Mucosa of rectum (tissue), 2 donors: ENCODE measurements around the gene MEGF11.

Experiments used
- H3K27ac ChIP-seq, 2 donors: one replicate each; pipeline ENCODE4 v1.7.0; 2013; ENCODE audit warnings: inconsistent platforms in 2 of 2, low read depth in 2 of 2, low read length in 2 of 2
- H3K27me3 ChIP-seq, 2 donors: one replicate each; pipeline ENCODE4 v1.7.0; 2013; ENCODE audit warnings: low read length in 2 of 2; ENCODE audit not compliant: control insufficient read depth in 2 of 2, insufficient read depth in 2 of 2
- H3K36me3 ChIP-seq, 2 donors: one replicate each; pipeline ENCODE4 v1.7.0; 2013; ENCODE audit warnings: low read length in 2 of 2; ENCODE audit not compliant: control insufficient read depth in 2 of 2, insufficient read depth in 2 of 2
- H3K4me1 ChIP-seq, 2 donors: one replicate each; pipeline ENCODE4 v1.7.0; 2013; ENCODE audit warnings: low read length in 2 of 2, mild to moderate bottlenecking in 1 of 2; ENCODE audit not compliant: control insufficient read depth in 2 of 2, insufficient read depth in 2 of 2
- H3K4me3 ChIP-seq, 2 donors: one replicate each; pipeline ENCODE4 v1.7.0; 2013; ENCODE audit warnings: low read length in 2 of 2
- H3K9ac ChIP-seq, 2 donors: one replicate each; pipeline ENCODE4 v1.7.0; 2013; ENCODE audit warnings: low read length in 2 of 2, low read depth in 1 of 2, mild to moderate bottlenecking in 1 of 2
- H3K9me3 ChIP-seq, 2 donors: one replicate each; pipeline ENCODE4 v1.7.0; 2013; ENCODE audit warnings: low read length in 2 of 2; ENCODE audit not compliant: control insufficient read depth in 2 of 2
- donor health status: healthy.
- donor health status: Normal muscosa, but diverticular disease.

The MEGF11 gene

DNA sequence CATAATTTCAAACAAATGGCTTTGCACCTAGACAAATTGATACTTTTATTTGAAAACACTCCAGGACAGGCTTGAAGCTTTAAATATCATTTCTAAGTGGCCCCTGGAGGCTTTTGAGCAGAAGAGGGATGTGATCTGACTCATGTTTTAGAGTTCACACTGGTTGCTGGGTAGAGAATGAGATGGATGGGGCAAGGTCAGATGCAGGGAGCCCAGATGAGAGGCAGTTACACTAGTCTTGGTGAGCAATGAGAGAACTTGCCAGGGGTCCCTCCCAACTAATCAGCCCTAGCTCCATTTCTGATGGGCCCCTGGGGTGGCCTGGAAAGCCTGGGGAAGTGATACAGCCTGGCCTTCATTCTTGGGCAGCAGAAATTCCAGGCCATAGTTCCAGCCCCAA lies 190.4 kb downstream of the MEGF11 start:
- Histone ChIP-seq H3K9ac (no peak overlapping the region), H3K4me1 (no peaks in the 10 kb centered on the region), H3K36me3 (no peaks in the 10 kb centered on the region), H3K27ac (no peak overlapping the region), H3K9me3 (no peaks in the 10 kb centered on the region), H3K4me3 (no peak overlapping the region), H3K27me3 (no peaks in the 10 kb centered on the region)

DNA sequence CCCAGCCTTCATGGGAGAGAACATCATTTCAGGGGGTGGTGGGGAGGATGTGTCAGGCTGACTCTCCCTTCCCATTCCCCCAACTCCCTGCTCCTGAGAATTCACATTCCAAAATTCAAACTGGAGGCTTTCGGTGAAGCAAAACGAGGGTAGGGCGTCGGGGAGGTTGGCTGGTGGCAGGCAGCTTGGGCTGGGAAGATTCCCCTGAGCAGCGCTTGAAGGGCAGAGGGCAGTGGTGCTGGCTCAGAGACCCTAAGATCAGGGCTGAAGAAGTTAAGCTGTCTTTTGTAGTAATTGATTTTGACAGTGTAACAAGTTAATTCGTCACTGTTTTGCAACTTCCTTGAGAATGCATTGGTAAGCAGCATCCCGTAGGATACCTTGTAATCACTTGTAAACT lies 196.5 kb downstream of the MEGF11 start:
- no peaks in the 10 kb centered on the region for H3K9me3 ChIP-seq
- no peak overlapping the region for H3K9ac ChIP-seq
- H3K4me3 ChIP-seq, result no peak overlapping the region
- H3K27me3 ChIP-seq, result no peaks in the 10 kb centered on the region
- no peaks in the 10 kb centered on the region for H3K36me3 ChIP-seq
- H3K27ac ChIP-seq, result no peak overlapping the region
- H3K4me1 ChIP-seq, result no peaks in the 10 kb centered on the region

DNA sequence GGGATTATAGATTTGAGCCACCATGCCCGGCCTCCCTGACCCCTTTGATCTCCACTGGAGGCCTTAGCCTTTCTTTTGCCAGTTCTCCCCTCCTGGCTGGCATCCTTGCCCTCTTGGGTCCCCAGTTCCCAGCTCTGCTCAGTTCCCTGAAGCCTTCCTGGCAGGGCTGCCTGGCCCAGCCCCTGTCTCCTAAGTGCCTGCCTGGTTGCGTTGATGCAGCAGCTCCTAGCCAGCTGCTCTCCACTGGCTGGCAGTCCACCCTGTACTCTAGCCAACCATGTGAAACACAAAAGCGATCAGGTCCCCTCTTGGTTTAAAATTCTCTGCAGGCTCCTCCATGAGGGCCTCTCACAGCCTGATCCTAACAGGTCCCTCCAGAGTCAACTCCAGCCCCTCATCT lies 199.6 kb downstream of the MEGF11 start:
- Histone ChIP-seq H3K4me1 (no peaks in the 10 kb centered on the region), H3K27me3 (no peaks in the 10 kb centered on the region), H3K9me3 (no peaks in the 10 kb centered on the region), H3K9ac (no peak overlapping the region), H3K36me3 (no peaks in the 10 kb centered on the region), H3K27ac (no peak overlapping the region), H3K4me3 (no peak overlapping the region)

DNA sequence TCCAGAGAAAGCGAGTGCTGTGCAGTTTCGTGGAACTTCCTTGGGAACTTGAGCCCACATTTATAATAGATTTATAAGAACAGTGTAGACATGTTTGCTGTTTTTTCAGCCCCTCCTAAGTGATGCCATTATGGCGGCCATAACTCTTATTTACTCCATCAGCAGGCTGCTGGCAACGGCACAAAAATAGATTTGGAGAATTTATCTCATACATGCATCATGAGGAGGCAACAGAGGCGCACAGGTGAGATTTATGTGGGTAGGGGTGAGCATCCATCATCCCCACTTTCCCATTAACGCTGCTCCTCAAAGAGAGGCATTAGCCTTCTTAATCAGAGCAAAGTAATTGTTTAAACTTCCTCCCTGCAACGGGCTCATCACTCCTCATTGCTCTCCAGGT lies 201.7 kb downstream of the MEGF11 start:
- no peak overlapping the region for H3K4me3 ChIP-seq
- H3K36me3 ChIP-seq, result no peaks in the 10 kb centered on the region
- no peak overlapping the region for H3K9ac ChIP-seq
- no peaks in the 10 kb centered on the region for H3K27me3 ChIP-seq
- no peaks in the 10 kb centered on the region for H3K9me3 ChIP-seq
- peaks cover 3 to 11% of the 10 kb centered on the region in 2 donors for H3K4me1 ChIP-seq
- H3K27ac ChIP-seq, result no peak overlapping the region

DNA sequence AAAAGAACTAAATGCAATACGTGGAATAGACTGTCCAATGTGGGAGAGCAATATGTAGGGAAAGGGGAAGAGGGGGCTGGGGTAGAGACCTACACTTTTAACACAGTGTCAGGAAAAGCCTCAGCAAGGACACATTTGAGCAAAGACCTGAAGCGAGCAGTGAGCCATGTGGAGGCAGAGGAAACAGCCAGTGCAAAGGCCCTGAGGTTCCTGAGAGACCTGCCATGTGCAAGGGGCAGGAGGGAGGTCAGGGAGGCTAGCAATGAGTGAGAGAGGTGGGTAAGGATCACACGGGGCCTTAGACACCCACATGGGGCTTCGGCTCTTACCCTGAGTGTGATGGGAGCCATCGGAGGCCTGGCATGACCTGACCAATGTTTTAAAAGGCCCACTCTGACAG lies 203.3 kb downstream of the MEGF11 start:
- Histone ChIP-seq H3K9ac (no peak overlapping the region), H3K36me3 (no peaks in the 10 kb centered on the region), H3K27me3 (no peaks in the 10 kb centered on the region), H3K27ac (no peak overlapping the region), H3K4me1 (peaks cover 7 to 11% of the 10 kb centered on the region in 2 donors), H3K4me3 (no peak overlapping the region), H3K9me3 (no peaks in the 10 kb centered on the region)

DNA sequence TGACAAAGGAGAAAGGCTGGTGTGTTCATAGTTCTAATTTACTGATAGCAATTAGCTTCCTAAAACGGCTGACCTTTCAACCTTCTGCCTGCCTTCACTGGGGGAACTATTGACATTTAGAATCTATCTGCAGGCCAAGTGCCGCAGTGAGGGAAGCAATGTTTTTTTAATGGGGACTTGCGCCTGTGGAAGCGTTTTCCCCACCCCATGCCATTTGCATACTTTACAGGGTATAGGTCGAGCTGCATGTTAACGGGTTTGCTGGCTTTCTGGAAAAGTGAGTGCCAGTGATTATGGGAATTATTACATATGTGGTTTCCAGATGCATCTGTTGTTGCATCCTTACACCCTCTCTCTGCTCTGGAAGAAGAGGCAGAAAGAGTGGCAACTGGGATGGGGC lies 204.2 kb downstream of the MEGF11 start:
- no peaks in the 10 kb centered on the region for H3K9me3 ChIP-seq
- no peaks in the 10 kb centered on the region for H3K27me3 ChIP-seq
- H3K4me3 ChIP-seq, result no peak overlapping the region
- H3K36me3 ChIP-seq, result no peaks in the 10 kb centered on the region
- H3K9ac ChIP-seq, result no peak overlapping the region
- H3K27ac ChIP-seq, result no peak overlapping the region
- peaks cover 7 to 11% of the 10 kb centered on the region in 2 donors for H3K4me1 ChIP-seq

DNA sequence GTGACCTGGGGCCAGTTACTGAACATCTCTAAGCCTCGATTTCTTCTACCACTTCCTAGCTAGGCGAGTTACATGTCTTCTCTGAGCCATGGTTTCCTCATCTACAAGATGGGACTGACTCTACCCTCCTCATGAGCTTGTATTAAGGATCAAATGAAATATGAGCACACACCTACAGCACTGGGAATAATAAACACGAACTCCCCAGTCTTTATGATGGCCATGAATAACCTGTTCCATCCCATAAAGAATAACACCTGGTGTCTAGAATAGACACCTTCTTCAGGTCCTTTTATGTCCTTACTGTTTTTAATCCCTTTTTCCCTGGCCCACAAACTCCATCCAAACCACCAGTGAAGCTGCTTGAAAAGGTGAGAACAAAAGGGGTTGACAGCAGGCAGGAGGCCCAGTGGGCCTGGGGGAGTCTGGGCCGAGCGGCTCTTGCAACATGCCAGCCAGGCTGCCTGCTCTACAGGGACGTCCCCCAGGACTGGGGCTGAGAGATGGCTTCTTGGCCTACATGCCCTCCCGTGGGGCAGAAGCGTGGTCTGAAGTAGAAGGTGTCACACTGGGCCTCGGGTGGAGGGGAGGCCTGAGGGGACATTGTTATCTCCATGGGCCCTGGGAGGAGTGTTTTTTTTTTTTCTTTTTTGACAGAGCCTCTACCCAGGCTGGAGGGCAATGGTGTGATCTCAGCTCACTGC lies 206.1 kb downstream of the MEGF11 start:
- H3K4me1 ChIP-seq, result peaks cover 12 to 14% of the 10 kb centered on the region in 2 donors
- no peaks in the 10 kb centered on the region for H3K36me3 ChIP-seq
- H3K9me3 ChIP-seq, result no peaks in the 10 kb centered on the region
- no peak overlapping the region for H3K9ac ChIP-seq
- no peak overlapping the region for H3K4me3 ChIP-seq
- no peak overlapping the region for H3K27ac ChIP-seq
- no peaks in the 10 kb centered on the region for H3K27me3 ChIP-seq

DNA sequence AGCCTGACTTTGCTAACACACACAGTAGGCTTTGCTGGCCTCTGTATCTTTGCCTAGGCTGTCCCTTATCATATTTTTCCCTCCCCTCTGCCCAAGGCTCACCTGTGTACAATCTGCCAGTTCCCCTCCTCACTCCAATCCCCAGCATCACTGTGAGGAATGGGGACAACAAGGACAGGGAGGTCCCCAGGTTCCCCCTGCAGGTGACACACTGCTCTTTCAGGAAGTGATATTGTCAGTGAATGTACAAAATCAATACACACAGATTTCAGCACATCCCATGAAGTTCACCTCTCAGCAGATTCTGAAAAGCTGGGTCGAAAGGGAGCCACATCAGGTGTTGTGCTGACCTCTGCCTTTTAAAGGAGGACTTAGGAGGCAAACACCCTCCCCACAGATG lies 206.8 kb downstream of the MEGF11 start:
- H3K4me3 ChIP-seq, result no peak overlapping the region
- no peaks in the 10 kb centered on the region for H3K36me3 ChIP-seq
- no peaks in the 10 kb centered on the region for H3K9me3 ChIP-seq
- H3K27ac ChIP-seq, result no peak overlapping the region
- no peaks in the 10 kb centered on the region for H3K27me3 ChIP-seq
- no peak overlapping the region for H3K9ac ChIP-seq
- peaks cover 12 to 14% of the 10 kb centered on the region in 2 donors for H3K4me1 ChIP-seq

DNA sequence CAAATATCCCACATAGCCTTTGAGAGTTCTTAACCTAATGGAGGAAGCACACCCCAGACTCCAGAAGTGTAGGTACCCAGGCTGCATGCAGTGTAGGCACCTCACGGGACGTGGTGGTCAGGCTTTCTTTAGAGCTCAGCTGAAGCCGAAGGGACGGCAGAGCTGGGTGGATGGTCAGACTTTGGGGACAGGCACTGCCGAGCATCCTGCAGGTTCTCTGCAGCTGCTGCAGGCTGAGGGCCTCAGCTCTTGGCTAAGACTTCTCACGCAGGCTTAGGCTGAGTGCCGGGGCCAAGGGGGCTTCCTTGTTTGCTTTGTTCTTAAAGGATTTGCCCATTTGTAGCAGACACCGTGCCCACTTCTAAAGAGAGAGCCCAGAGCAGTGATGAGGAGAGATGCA lies 207.2 kb downstream of the MEGF11 start:
- Histone ChIP-seq H3K4me1 (peaks cover 12 to 14% of the 10 kb centered on the region in 2 donors), H3K27me3 (no peaks in the 10 kb centered on the region), H3K9ac (no peak overlapping the region), H3K9me3 (no peaks in the 10 kb centered on the region), H3K36me3 (no peaks in the 10 kb centered on the region), H3K4me3 (no peak overlapping the region), H3K27ac (no peak overlapping the region)

DNA sequence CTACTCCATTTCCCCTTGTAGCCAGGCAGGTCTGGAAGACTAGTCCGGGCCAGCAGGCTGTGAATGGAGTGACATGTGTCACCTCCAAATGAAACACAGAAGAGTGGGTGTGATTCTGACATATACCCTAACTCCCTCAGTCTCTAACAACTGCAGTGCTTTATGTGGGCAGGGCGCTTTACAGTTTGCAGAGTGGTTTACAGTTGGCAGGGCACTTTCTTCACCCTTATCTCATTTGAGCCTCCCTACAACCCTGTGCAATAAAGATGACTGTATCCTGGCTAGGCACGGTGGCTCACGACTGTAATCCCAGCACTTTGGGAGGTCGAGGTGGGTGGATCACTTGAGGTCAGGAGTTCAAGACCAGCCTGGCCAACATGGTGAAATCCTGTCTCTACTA lies 208.0 kb downstream of the MEGF11 start:
- no peak overlapping the region for H3K9ac ChIP-seq
- H3K9me3 ChIP-seq, result no peaks in the 10 kb centered on the region
- peaks cover 12 to 14% of the 10 kb centered on the region in 2 donors for H3K4me1 ChIP-seq
- no peak overlapping the region for H3K27ac ChIP-seq
- H3K4me3 ChIP-seq, result no peak overlapping the region
- H3K27me3 ChIP-seq, result no peaks in the 10 kb centered on the region
- H3K36me3 ChIP-seq, result no peaks in the 10 kb centered on the region
